HFFc6 (cell line): ENCODE results near the gene SPRR2E. TPM values are rescaled to one million over a fixed set of nuclear protein-coding genes. Genes with fewer than 3 reads are reported as not detected.
"Not testable (repeated sequence)": the region's sequence is repeated elsewhere in the genome, so short reads cannot be mapped to it uniquely, and the experiment has no call there.

Source experiments
- DNase-seq: peaks from one replicate; pipeline ENCODE4 v3.0.0-alpha.2; 2018
- H3K27ac Mint-ChIP-seq: 2 replicates; pipeline ENCODE4 v1.8.0; 2020; ENCODE audit warnings: mild to moderate bottlenecking, mixed read lengths
- H3K27me3 Mint-ChIP-seq: 2 replicates; pipeline ENCODE4 v1.8.0; 2021; ENCODE audit warnings: mild to moderate bottlenecking, moderate library complexity, mixed read lengths; ENCODE audit not compliant: insufficient read depth
- H3K36me3 Mint-ChIP-seq: 2 replicates; pipeline ENCODE4 v1.8.0; 2021; ENCODE audit warnings: low read depth, mixed read lengths
- H3K4me1 Mint-ChIP-seq: 2 replicates; pipeline ENCODE4 v1.8.0; 2020; ENCODE audit warnings: low read depth, mixed read lengths
- H3K4me3 Mint-ChIP-seq: 2 replicates; pipeline ENCODE4 v1.8.0; 2020; ENCODE audit warnings: mild to moderate bottlenecking, moderate library complexity, mixed read lengths
- H3K9me3 Mint-ChIP-seq: 2 replicates; pipeline ENCODE4 v1.8.0; 2020; ENCODE audit warnings: mild to moderate bottlenecking, mixed read lengths
- total RNA-seq, 6 experiments: library from RNA; stranded (reverse); fragmentation: NEBNext Ultra II Directional; extraction: Animal tissue kit (Norgen Biotek cat#: 25700); gene quantifications; 2 replicates in 1 of 6; 3 replicates in 5 of 6; pipeline ENCODE4 v1.2.3, GENCODE V29; 2021
- TF ChIP-seq, protein P1 (sequence below): fragments of 200-600 bp; sonication (generic); IDR thresholded peaks from 2 replicates; pipeline ENCODE4 v1.5.0; 2021; ENCODE audit warnings: antibody characterized with exemption, mild to moderate bottlenecking

The SPRR2E gene
- total RNA-seq, 6 experiments from 2014 or later = not detected

DNA sequence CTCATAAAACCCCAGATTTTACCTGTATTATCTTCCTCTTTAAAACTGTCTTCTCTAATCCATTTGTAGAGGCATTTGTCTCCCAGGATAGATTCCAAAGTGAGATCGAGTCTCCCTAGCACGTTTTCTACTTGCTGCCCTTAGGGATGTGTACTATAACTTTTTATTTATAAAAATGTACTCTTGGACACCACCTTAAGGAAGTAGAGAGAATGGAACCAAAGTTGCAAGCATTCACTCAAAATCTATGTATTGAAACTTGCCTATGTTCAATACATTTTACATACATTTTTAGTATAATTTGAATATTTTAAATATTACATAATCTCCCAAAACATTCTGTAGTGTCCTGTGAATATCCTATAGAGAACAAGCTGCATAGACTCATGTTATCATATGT is 36.2 kb downstream of the SPRR2E start:
- Mint-ChIP-seq H3K4me1 (no peaks in the 10 kb centered on the region), H3K9me3 (no peaks in the 10 kb centered on the region; the same call in 1 of the 2 replicates), H3K27ac (no peak overlapping the region), H3K36me3 (no peaks in the 10 kb centered on the region), H3K4me3 (no peak overlapping the region), H3K27me3 (peaks cover 2% of the 10 kb centered on the region; the same call in 1 of the 2 replicates)
- TF ChIP-seq, protein P1, sequence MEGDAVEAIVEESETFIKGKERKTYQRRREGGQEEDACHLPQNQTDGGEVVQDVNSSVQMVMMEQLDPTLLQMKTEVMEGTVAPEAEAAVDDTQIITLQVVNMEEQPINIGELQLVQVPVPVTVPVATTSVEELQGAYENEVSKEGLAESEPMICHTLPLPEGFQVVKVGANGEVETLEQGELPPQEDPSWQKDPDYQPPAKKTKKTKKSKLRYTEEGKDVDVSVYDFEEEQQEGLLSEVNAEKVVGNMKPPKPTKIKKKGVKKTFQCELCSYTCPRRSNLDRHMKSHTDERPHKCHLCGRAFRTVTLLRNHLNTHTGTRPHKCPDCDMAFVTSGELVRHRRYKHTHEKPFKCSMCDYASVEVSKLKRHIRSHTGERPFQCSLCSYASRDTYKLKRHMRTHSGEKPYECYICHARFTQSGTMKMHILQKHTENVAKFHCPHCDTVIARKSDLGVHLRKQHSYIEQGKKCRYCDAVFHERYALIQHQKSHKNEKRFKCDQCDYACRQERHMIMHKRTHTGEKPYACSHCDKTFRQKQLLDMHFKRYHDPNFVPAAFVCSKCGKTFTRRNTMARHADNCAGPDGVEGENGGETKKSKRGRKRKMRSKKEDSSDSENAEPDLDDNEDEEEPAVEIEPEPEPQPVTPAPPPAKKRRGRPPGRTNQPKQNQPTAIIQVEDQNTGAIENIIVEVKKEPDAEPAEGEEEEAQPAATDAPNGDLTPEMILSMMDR = no peak
- DNase-seq = no peak

DNA sequence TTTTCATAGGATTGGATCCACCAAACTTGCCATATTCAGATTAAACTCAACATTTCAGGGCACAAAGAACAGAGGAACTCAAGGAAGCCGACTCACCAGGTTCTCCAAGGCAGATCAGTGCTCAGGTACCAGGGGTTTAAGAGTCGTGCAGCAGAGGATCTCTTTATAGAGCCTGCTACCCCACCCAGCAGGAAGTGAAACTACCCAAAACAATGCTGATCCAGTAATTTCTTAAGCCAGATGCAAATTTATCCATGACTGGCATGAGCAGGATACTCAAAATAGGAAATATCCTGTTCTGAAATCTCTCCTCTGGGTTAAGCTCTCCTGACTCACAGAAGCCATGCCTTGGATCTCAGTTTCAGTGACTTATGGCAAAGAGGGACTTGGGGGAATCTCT is 37.0 kb downstream of the SPRR2E start, which contains the start of gene SPRR2A:
SPRR2A (minus strand) TSS at position 138 of the 400 bp plus-strand sequence. CDS start 777 bp downstream, outside the sequence.
- Mint-ChIP-seq H3K4me3 (no peak within 1 kb of the TSS), H3K27ac (no peak within 1 kb of the TSS), H3K36me3 (no peaks in the 10 kb centered on the region), H3K27me3 (peaks cover 2% of the 10 kb centered on the region; the same call in 1 of the 2 replicates), H3K9me3 (no peaks in the 10 kb centered on the region; the same call in 1 of the 2 replicates), H3K4me1 (no peaks in the 10 kb centered on the region)
- DNase-seq = no peak
- TF ChIP-seq, protein P1 = no peak

DNA sequence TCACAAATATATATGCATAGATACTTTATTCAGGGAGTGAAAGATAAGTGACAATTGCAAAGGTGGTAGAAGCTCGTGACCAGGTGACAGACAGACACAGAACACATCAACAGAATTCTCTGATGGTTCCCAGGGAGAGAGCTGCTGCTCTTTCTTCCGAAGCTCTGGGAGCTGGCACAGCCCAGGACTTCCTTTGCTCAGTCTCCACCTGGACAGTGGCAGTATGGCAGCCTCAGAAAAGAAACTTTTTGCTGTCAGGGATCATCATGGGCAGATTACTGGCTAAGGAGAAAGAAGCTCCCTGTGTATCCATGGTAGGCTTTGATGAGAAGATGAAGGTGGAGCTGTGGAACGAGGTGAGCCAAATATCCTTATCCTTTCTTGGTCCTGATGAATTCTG is 38.2 kb downstream of the SPRR2E start:
- H3K4me1 Mint-ChIP-seq, H3K27me3 Mint-ChIP-seq, H3K27ac Mint-ChIP-seq, H3K9me3 Mint-ChIP-seq, H3K36me3 Mint-ChIP-seq, H3K4me3 Mint-ChIP-seq, DNase-seq: not testable (repeated sequence)

DNA sequence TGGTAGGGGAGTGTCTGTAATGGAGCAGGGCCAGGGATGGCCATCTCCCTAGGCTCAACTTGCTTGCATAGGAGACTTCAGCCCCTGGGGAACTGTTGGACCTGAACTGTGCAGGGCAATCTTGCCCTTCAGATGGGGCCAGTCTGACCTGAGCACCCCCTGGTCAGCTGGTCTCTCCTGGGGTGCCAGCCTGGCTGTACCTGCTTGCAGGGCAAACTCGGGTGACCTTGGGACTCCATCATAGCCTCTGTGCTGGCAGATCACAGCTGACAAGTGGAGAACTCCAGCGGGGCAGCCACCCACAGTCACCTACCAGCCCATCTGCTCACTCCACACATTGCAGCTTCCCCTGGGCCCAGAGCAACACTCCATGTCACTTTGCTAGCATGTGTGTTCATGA is 45.1 kb downstream of the SPRR2E start:
- H3K4me1 Mint-ChIP-seq = no peaks in the 10 kb centered on the region
- no peak overlapping the region for H3K27ac Mint-ChIP-seq
- TF ChIP-seq, protein P1 = no peak
- peaks cover 17% of the 10 kb centered on the region for H3K9me3 Mint-ChIP-seq
- H3K27me3 Mint-ChIP-seq = no peaks in the 10 kb centered on the region
- H3K4me3 Mint-ChIP-seq = no peak overlapping the region
- H3K36me3 Mint-ChIP-seq = no peaks in the 10 kb centered on the region
- no peak for DNase-seq

Other genes with a start within 250 kb of the SPRR2E start
- not detected for gene LCE7A, start 234.5 kb downstream of the SPRR2E start, total RNA-seq
- not detected for gene SMCP, start 216.2 kb downstream of the SPRR2E start, total RNA-seq
- gene IVL, start 186.0 kb downstream of the SPRR2E start, total RNA-seq = not detected
- gene SPRR5, start 147.3 kb downstream of the SPRR2E start, total RNA-seq = not detected
- gene SPRR4, start 123.9 kb downstream of the SPRR2E start, total RNA-seq = not detected
- gene SPRR1A, start 110.4 kb downstream of the SPRR2E start, total RNA-seq = not detected
- gene SPRR3, start 92.8 kb downstream of the SPRR2E start, total RNA-seq = not detected
- not detected for gene SPRR1B, start 63.3 kb downstream of the SPRR2E start, total RNA-seq
- not detected for gene SPRR2D, start 53.4 kb downstream of the SPRR2E start, total RNA-seq
- gene SPRR2A, start 37.0 kb downstream of the SPRR2E start, total RNA-seq = not detected
- not detected for gene SPRR2B, start 22.9 kb downstream of the SPRR2E start, total RNA-seq
- gene SPRR2F, start 19.0 kb upstream of the SPRR2E start, total RNA-seq = not detected
- gene SPRR2G, start 56.4 kb upstream of the SPRR2E start, total RNA-seq = not detected
- not detected for gene LELP1, start 108.9 kb upstream of the SPRR2E start, total RNA-seq
- not detected for gene PRR9, start 123.1 kb upstream of the SPRR2E start, total RNA-seq
- not detected for gene LORICRIN, start 165.2 kb upstream of the SPRR2E start, total RNA-seq
- gene PGLYRP3, start 218.4 kb upstream of the SPRR2E start, total RNA-seq = not detected